Neural progenitor cell (in vitro differentiated cells): ENCODE results near the gene NR3C2. TPM values are rescaled to one million over a fixed set of nuclear protein-coding genes. Genes with fewer than 3 reads are reported as not detected.
A peak's percentile ranks its signal among the peaks of the same experiment; 100 is the strongest.

ENCODE experiments used
- DNase-seq: peaks from one replicate; pipeline ENCODE4 v3.0.0-alpha.2; 2016; ENCODE audit warnings: low spot score
- H2AFZ ChIP-seq: fragments of 200-600 bp; sonication (generic); replicated peaks from 2 replicates; pipeline ENCODE4 v1.6.1; 2016; ENCODE audit warnings: antibody characterized with exemption
- H3F3A ChIP-seq: fragments of 200-600 bp; sonication (generic); 2 replicates; pipeline ENCODE4 v1.6.1; 2016; ENCODE audit warnings: antibody characterized with exemption, low read depth
- H3K27ac ChIP-seq: fragments of 200-600 bp; sonication (generic); 2 replicates; pipeline ENCODE4 v1.5.1; 2016; ENCODE audit warnings: mild to moderate bottlenecking
- H3K27me3 ChIP-seq: fragments of 200-600 bp; sonication (generic); 2 replicates; pipeline ENCODE4 v1.6.1; 2016; ENCODE audit warnings: mild to moderate bottlenecking, moderate library complexity
- H3K36me3 ChIP-seq: fragments of 200-600 bp; sonication (generic); 2 replicates; pipeline ENCODE4 v1.5.1; 2016
- H3K4me1 ChIP-seq: fragments of 200-600 bp; sonication (generic); 2 replicates; pipeline ENCODE4 v1.6.1; 2016; ENCODE audit warnings: mixed run types
- H3K4me2 ChIP-seq: fragments of 200-600 bp; sonication (generic); 2 replicates; pipeline ENCODE4 v1.6.1; 2016
- H3K4me3 ChIP-seq: fragments of 200-600 bp; sonication (generic); 2 replicates; pipeline ENCODE4 v1.5.1; 2016
- H3K79me2 ChIP-seq: fragments of 200-600 bp; sonication (generic); 2 replicates; pipeline ENCODE4 v1.6.1; 2016; ENCODE audit warnings: low read depth
- H3K9ac ChIP-seq: fragments of 200-600 bp; sonication (generic); 2 replicates; pipeline ENCODE4 v1.6.1; 2016
- H3K9me3 ChIP-seq: fragments of 200-600 bp; sonication (generic); 2 replicates; pipeline ENCODE4 v1.5.1; 2016; ENCODE audit warnings: low read depth
- H4K20me1 ChIP-seq: fragments of 200-600 bp; sonication (generic); 2 replicates; pipeline ENCODE4 v1.6.1; 2016; ENCODE audit warnings: low read depth
- H3K27ac Mint-ChIP-seq: 3 replicates; pipeline ENCODE4 v1.8.0; 2021; ENCODE audit warnings: mixed read lengths
- H3K27me3 Mint-ChIP-seq: 2 replicates; pipeline ENCODE4 v1.8.0; 2022; ENCODE audit warnings: low read depth, mild to moderate bottlenecking, inconsistent platforms, moderate library complexity, mixed read lengths; ENCODE audit not compliant: insufficient read depth
- H3K36me3 Mint-ChIP-seq: 3 replicates; pipeline ENCODE4 v1.8.0; 2021; ENCODE audit warnings: mixed read lengths
- H3K4me1 Mint-ChIP-seq: 3 replicates; pipeline ENCODE4 v1.8.0; 2021; ENCODE audit warnings: mixed read lengths
- H3K4me3 Mint-ChIP-seq: 3 replicates; pipeline ENCODE4 v1.8.0; 2021; ENCODE audit warnings: mild to moderate bottlenecking, moderate library complexity, mixed read lengths
- H3K9me3 Mint-ChIP-seq: 3 replicates; pipeline ENCODE4 v1.8.0; 2020; ENCODE audit warnings: mixed read lengths
- EZH2 ChIP-seq: fragments of 200-600 bp; sonication (generic); IDR thresholded peaks from 2 replicates; pipeline ENCODE4 v1.6.1; 2017; ENCODE audit warnings: antibody characterized with exemption, mild to moderate bottlenecking, moderate library complexity
- EZH2phosphoT487 ChIP-seq: fragments of 200-600 bp; sonication (generic); IDR thresholded peaks from 2 replicates; pipeline ENCODE4 v1.6.1; 2017; ENCODE audit warnings: antibody characterized with exemption
- total RNA-seq: library from RNA; depleted of rRNA; stranded (reverse); fragments of >200 nt; gene quantifications from 2 replicates; pipeline ENCODE4 v1.2.3, GENCODE V29; 2015; ENCODE audit warnings: low replicate concordance
- TF ChIP-seq, protein P1 (sequence below): fragments of 200-600 bp; sonication (generic); IDR thresholded peaks from 2 replicates; pipeline ENCODE4 v1.5.1; 2017; ENCODE audit warnings: antibody characterized with exemption, mild to moderate bottlenecking

NR3C2 gene
- total RNA-seq, 1 donor from 2014 or later = 0.73 TPM

- peak; percentile 37 for DNase-seq
Observed at GRCh38 chr4:148441624-148441985, 609 bp downstream of the NR3C2 start.

DNA sequence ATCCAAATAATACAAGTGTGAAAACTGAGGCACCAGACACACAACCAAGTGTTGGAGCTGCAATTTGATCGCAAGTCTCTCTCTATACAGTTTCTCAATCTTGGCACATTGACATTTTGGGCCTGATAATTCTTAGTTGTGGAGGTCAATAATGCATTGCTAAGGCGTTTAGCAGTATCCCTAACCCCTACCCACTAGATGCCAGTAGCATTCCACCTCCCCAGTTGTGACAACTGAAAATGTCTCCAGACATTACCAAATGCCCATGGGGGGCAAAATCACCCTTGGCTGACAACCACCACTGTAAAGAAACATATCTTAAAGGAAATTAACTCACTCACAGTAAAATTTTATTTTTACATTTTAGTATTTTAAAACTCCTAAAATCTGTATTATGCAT is 4.2 kb downstream of the NR3C2 start:
- no peaks in the 10 kb centered on the region for H3K36me3 Mint-ChIP-seq
- H3K9ac ChIP-seq = no peak overlapping the region
- no peak overlapping the region for H2AFZ ChIP-seq
- H3K9me3 Mint-ChIP-seq = no peaks in the 10 kb centered on the region
- no peaks in the 10 kb centered on the region for H3K79me2 ChIP-seq
- H3K4me3 ChIP-seq = no peak overlapping the region
- H3K27ac ChIP-seq = no peak overlapping the region
- DNase-seq = peak; percentile 3
- no peaks in the 10 kb centered on the region for H3K9me3 ChIP-seq
- H3K4me2 ChIP-seq = no peak overlapping the region
- TF ChIP-seq, protein P1, sequence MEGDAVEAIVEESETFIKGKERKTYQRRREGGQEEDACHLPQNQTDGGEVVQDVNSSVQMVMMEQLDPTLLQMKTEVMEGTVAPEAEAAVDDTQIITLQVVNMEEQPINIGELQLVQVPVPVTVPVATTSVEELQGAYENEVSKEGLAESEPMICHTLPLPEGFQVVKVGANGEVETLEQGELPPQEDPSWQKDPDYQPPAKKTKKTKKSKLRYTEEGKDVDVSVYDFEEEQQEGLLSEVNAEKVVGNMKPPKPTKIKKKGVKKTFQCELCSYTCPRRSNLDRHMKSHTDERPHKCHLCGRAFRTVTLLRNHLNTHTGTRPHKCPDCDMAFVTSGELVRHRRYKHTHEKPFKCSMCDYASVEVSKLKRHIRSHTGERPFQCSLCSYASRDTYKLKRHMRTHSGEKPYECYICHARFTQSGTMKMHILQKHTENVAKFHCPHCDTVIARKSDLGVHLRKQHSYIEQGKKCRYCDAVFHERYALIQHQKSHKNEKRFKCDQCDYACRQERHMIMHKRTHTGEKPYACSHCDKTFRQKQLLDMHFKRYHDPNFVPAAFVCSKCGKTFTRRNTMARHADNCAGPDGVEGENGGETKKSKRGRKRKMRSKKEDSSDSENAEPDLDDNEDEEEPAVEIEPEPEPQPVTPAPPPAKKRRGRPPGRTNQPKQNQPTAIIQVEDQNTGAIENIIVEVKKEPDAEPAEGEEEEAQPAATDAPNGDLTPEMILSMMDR = peak; percentile 6
- no peak for TF ChIP-seq EZH2
- peaks cover 9% of the 10 kb centered on the region for H3F3A ChIP-seq
- H3K4me3 Mint-ChIP-seq = no peak overlapping the region
- H3K27me3 Mint-ChIP-seq = peaks cover 30% of the 10 kb centered on the region
- peaks cover 7% of the 10 kb centered on the region for H3K4me1 ChIP-seq
- H3K27ac Mint-ChIP-seq = no peak overlapping the region
- no peaks in the 10 kb centered on the region for H3K36me3 ChIP-seq
- no peaks in the 10 kb centered on the region for H3K4me1 Mint-ChIP-seq
- H3K27me3 ChIP-seq = peaks cover 39% of the 10 kb centered on the region
- no peaks in the 10 kb centered on the region for H4K20me1 ChIP-seq

More at GRCh38 chr4:148441624-148441985, 609 bp downstream of the NR3C2 start:
- peaks cover 15% of the 10 kb centered on the region for H3F3A ChIP-seq
- Mint-ChIP-seq H3K4me1 (peaks cover 4% of the 10 kb centered on the region), H3K27ac (no peak overlapping the region), H3K9me3 (no peaks in the 10 kb centered on the region), H3K27me3 (peaks cover 44% of the 10 kb centered on the region), H3K4me3 (peak overlapping the region; percentile 96), H3K36me3 (no peaks in the 10 kb centered on the region)
- H3K4me3 ChIP-seq = peak overlapping the region; percentile 77
- H3K36me3 ChIP-seq = no peaks in the 10 kb centered on the region
- TF ChIP-seq, protein P1 = no peak
- peak; percentile 44 for TF ChIP-seq EZH2phosphoT487
- H3K4me2 ChIP-seq = peak overlapping the region; percentile 99
- peaks cover 18% of the 10 kb centered on the region for H3K4me1 ChIP-seq
- peaks cover 9% of the 10 kb centered on the region for H4K20me1 ChIP-seq
- no peaks in the 10 kb centered on the region for H3K9me3 ChIP-seq
- peaks cover 74% of the 10 kb centered on the region for H3K27me3 ChIP-seq
- H2AFZ ChIP-seq = peak overlapping the region; percentile 94
- no peak overlapping the region for H3K27ac ChIP-seq
- no peak overlapping the region for H3K9ac ChIP-seq
- no peaks in the 10 kb centered on the region for H3K79me2 ChIP-seq

GRCh38 chr4:148437439-148437838 is 4.8 kb downstream of the NR3C2 start:
- DNase-seq = no peak
- H3K9me3 ChIP-seq = no peaks in the 10 kb centered on the region
- peaks cover 7% of the 10 kb centered on the region for H3K4me1 ChIP-seq
- Mint-ChIP-seq H3K9me3 (no peaks in the 10 kb centered on the region), H3K27ac (no peak overlapping the region), H3K27me3 (peaks cover 26% of the 10 kb centered on the region), H3K36me3 (no peaks in the 10 kb centered on the region), H3K4me1 (no peaks in the 10 kb centered on the region), H3K4me3 (no peak overlapping the region)
- H3K4me3 ChIP-seq = no peak overlapping the region
- no peaks in the 10 kb centered on the region for H3K36me3 ChIP-seq
- H3K79me2 ChIP-seq = no peaks in the 10 kb centered on the region
- no peak overlapping the region for H3K4me2 ChIP-seq
- H3K9ac ChIP-seq = no peak overlapping the region
- no peak overlapping the region for H2AFZ ChIP-seq
- H3F3A ChIP-seq = peaks cover 9% of the 10 kb centered on the region
- TF ChIP-seq EZH2phosphoT487 (no peak), EZH2 (no peak)
- TF ChIP-seq, protein P1 = no peak
- H3K27ac ChIP-seq = no peak overlapping the region
- H4K20me1 ChIP-seq = no peaks in the 10 kb centered on the region
- H3K27me3 ChIP-seq = peaks cover 33% of the 10 kb centered on the region

DNA sequence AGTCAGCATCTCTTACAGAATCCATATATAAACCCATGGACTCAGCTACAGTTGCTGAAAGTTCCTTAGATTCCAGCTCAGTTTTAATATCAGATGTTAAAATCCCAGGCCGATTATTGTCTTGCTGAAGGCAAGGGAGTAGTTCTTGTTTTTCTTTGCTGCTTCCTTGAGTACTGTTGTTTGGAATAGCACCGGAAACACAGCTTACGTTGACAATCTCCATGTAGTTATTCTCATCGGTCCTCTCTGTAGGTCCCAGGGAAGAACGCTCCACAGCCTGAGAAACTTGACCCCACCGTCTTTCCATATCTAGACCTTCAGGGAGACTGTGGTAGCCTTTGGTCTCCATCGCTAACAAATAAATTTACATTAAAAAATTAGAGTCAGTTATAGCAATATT is 5.7 kb downstream of the NR3C2 start:
- Histone ChIP-seq H3K9me3 (no peaks in the 10 kb centered on the region), H3K27me3 (peaks cover 26% of the 10 kb centered on the region), H3F3A (peaks cover 2% of the 10 kb centered on the region), H3K36me3 (no peaks in the 10 kb centered on the region), H3K79me2 (no peaks in the 10 kb centered on the region), H4K20me1 (no peaks in the 10 kb centered on the region), H3K9ac (no peak overlapping the region), H3K27ac (no peak overlapping the region), H3K4me2 (no peak overlapping the region), H3K4me3 (no peak overlapping the region), H3K4me1 (peaks cover 5% of the 10 kb centered on the region), H2AFZ (no peak overlapping the region)
- H3K27ac Mint-ChIP-seq = no peak overlapping the region
- H3K9me3 Mint-ChIP-seq = no peaks in the 10 kb centered on the region
- H3K4me3 Mint-ChIP-seq = no peak overlapping the region
- no peak for DNase-seq
- TF ChIP-seq EZH2 (no peak), EZH2phosphoT487 (no peak)
- TF ChIP-seq, protein P1 = no peak
- no peaks in the 10 kb centered on the region for H3K36me3 Mint-ChIP-seq
- H3K4me1 Mint-ChIP-seq = no peaks in the 10 kb centered on the region
- peaks cover 20% of the 10 kb centered on the region for H3K27me3 Mint-ChIP-seq
